MCF 10A (cell line): Measurements from ENCODE around the gene SMS. TPM values are rescaled to one million over a fixed set of nuclear protein-coding genes. Genes with fewer than 3 reads are reported as not detected.

Experiments used
- BruUV-seq: library from RNA; stranded (reverse); fragments of 400-500 nt; replicated peaks from 2 replicates; lab custom pipeline; 2021; lab: Mats Ljungman, UMichigan
- CTCF ChIA-PET: fragments of 300-600 bp; sonication (Branson Sonifier 250); formaldehyde crosslinking; extraction: SDS; loops from one replicate; lab custom pipeline; 2021; ENCODE audit warnings: antibody characterized with exemption, inconsistent platforms; lab: Yijun Ruan, JAX
- POLR2A ChIA-PET: fragments of 300-600, 350-650 bp; sonication (Branson Sonifier 250); formaldehyde crosslinking; extraction: SDS; loops from one replicate; lab custom pipeline; 2020; ENCODE audit warnings: antibody characterized with exemption, inconsistent platforms; lab: Yijun Ruan, JAX
- DNase-seq: peaks from one replicate; pipeline ENCODE4 v3.0.0-alpha.2; 2018; ENCODE audit not compliant: unreplicated experiment
- H3K27ac Mint-ChIP-seq: one replicate; pipeline ENCODE4 v1.8.0; 2022; ENCODE audit warnings: mild to moderate bottlenecking, low read depth, mixed read lengths; ENCODE audit not compliant: unreplicated experiment
- H3K27me3 Mint-ChIP-seq: one replicate; pipeline ENCODE4 v1.8.0; 2022; ENCODE audit warnings: mixed read lengths; ENCODE audit not compliant: insufficient read depth, unreplicated experiment
- H3K36me3 Mint-ChIP-seq: one replicate; pipeline ENCODE4 v1.8.0; 2022; ENCODE audit warnings: mild to moderate bottlenecking, moderate library complexity, mixed read lengths; ENCODE audit not compliant: insufficient read depth, unreplicated experiment
- H3K4me1 Mint-ChIP-seq: one replicate; pipeline ENCODE4 v1.8.0; 2022; ENCODE audit warnings: mixed read lengths; ENCODE audit not compliant: insufficient read depth, unreplicated experiment
- H3K4me3 Mint-ChIP-seq: one replicate; pipeline ENCODE4 v1.8.0; 2022; ENCODE audit warnings: mild to moderate bottlenecking, moderate library complexity, mixed read lengths; ENCODE audit not compliant: unreplicated experiment
- H3K9me3 Mint-ChIP-seq: one replicate; pipeline ENCODE4 v1.8.0; 2022; ENCODE audit warnings: mixed read lengths; ENCODE audit not compliant: unreplicated experiment
- intact Hi-C: fragments of 100-400 bp; cut with micrococcal nuclease; formaldehyde crosslinking; loops from 2 replicates; pipeline ENCODE4 v1.14.1; 2022
- total RNA-seq: library from RNA; stranded (reverse); gene quantifications from 2 replicates; pipeline ENCODE4 v1.2.3, GENCODE V29; 2022
- TF ChIP-seq, protein P1 (sequence below): fragments of 200-600 bp; IDR thresholded peaks from one replicate; pipeline ENCODE4 v1.8.0; 2022; ENCODE audit warnings: antibody characterized with exemption, mild to moderate bottlenecking; ENCODE audit not compliant: unreplicated experiment

Gene SMS
- total RNA-seq, 1 experiment from 2014 or later, result 160 TPM

DNA sequence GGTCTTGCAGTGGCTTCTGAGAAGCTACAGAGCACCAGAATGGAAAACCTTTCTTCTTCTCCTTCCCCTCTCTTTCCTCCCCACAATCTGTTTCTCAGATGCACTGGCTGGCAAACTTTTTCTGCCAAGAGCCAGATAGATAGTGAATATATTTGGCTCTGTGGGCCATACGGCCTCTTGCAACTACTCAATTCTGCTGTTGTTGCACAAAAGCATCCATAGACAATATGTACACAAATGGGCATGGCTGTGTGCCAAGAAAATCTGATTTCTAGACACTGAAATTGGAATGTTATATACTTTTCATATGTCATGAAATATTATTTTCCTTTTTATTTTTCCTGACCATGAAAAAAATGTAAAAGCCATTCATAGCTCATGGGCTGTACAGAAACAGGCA, 94.7 kb downstream of the SMS start:
- Mint-ChIP-seq H3K27me3 (peaks cover 72% of the 10 kb centered on the region), H3K4me3 (no peak overlapping the region), H3K4me1 (no peaks in the 10 kb centered on the region), H3K9me3 (no peaks in the 10 kb centered on the region), H3K36me3 (peaks cover 5% of the 10 kb centered on the region), H3K27ac (no peak overlapping the region)
- no TSS peak for BruUV-seq
- intact Hi-C loops, result no loop called here
- DNase-seq, result no peak
- CTCF ChIA-PET, result interaction anchor here (1.1 to 1.5 kb wide), 2 partner anchors 12 to 47 kb away, joined by 3 to 4 read pairs; no protein-coding TSS in a partner anchor
- TF ChIP-seq, protein P1, sequence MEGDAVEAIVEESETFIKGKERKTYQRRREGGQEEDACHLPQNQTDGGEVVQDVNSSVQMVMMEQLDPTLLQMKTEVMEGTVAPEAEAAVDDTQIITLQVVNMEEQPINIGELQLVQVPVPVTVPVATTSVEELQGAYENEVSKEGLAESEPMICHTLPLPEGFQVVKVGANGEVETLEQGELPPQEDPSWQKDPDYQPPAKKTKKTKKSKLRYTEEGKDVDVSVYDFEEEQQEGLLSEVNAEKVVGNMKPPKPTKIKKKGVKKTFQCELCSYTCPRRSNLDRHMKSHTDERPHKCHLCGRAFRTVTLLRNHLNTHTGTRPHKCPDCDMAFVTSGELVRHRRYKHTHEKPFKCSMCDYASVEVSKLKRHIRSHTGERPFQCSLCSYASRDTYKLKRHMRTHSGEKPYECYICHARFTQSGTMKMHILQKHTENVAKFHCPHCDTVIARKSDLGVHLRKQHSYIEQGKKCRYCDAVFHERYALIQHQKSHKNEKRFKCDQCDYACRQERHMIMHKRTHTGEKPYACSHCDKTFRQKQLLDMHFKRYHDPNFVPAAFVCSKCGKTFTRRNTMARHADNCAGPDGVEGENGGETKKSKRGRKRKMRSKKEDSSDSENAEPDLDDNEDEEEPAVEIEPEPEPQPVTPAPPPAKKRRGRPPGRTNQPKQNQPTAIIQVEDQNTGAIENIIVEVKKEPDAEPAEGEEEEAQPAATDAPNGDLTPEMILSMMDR, result no peak
- POLR2A ChIA-PET, result no interaction called here

DNA sequence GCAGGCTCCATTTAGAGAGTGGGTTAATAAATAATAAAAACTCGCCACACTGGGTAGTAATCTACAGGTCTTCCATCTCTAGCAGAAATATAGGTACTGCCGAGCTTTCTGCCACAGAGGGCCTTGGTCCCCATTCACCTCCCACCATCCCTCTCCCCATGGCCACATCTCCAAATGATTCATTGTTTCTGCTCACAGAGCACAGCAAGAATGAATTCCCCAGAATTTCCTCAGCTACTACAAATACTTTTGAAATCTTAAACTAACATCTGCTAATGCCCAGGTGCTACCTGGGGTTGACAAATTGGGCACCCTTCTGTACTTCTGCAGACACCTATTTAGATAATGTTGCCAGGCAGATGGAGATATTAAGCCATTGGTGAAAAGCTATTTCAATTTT, 96.7 kb downstream of the SMS start:
- ChIA-PET POLR2A (interaction anchor here (0.6 kb wide), 1 partner anchor 32 kb away, joined by 3 read pairs; no protein-coding TSS in a partner anchor), CTCF (interaction anchor here (1.0 kb wide), 1 partner anchor 52 kb away, joined by 6 read pairs; no protein-coding TSS in a partner anchor)
- Mint-ChIP-seq H3K27ac (no peak overlapping the region), H3K27me3 (peaks cover 84% of the 10 kb centered on the region), H3K9me3 (no peaks in the 10 kb centered on the region), H3K36me3 (peaks cover 5% of the 10 kb centered on the region), H3K4me1 (no peaks in the 10 kb centered on the region), H3K4me3 (no peak overlapping the region)
- TF ChIP-seq, protein P1, result no peak
- intact Hi-C loops, result no loop called here
- no peak for DNase-seq
- no TSS peak for BruUV-seq

DNA sequence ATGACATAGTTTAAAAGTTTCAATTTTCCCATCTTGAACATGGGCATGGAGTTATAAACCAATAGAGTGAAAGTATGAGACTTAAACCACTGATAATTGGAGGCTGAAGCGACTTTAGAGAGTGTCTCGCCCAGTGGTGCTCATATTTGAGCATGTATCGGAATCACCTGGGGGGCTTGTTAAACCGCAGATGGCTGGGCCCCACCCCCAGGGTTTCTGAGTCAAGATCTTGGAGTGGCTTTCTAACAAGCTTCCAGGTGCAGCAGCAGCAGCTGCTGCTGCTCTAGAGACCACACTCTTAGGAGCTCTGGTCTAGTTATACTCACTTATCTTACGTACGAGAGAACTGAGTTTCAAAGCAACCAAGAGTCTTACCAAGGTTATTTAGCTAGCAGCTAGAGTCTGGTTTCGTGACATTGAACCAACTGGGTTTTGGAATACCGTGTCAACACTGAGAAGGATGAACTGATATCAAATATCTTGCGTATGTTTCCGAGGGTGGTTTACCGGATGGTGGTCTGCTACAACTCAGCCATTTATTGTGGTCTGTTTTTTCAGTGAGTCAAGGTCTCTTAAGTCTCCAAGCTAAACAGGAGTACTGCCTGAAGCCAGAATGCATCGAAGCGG, 97.5 kb downstream of the SMS start:
- Mint-ChIP-seq H3K4me1 (no peaks in the 10 kb centered on the region), H3K4me3 (no peak overlapping the region), H3K36me3 (peaks cover 5% of the 10 kb centered on the region), H3K27ac (no peak overlapping the region), H3K27me3 (peaks cover 76% of the 10 kb centered on the region), H3K9me3 (no peaks in the 10 kb centered on the region)
- CTCF ChIA-PET, result interaction anchor here (0.6 to 1.0 kb wide), 2 partner anchors 18 to 53 kb away, joined by 3 to 6 read pairs; no protein-coding TSS in a partner anchor
- no peak for DNase-seq
- POLR2A ChIA-PET, result no interaction called here
- TF ChIP-seq, protein P1, result no peak
- intact Hi-C loops, result no loop called here
- no TSS peak for BruUV-seq

DNA sequence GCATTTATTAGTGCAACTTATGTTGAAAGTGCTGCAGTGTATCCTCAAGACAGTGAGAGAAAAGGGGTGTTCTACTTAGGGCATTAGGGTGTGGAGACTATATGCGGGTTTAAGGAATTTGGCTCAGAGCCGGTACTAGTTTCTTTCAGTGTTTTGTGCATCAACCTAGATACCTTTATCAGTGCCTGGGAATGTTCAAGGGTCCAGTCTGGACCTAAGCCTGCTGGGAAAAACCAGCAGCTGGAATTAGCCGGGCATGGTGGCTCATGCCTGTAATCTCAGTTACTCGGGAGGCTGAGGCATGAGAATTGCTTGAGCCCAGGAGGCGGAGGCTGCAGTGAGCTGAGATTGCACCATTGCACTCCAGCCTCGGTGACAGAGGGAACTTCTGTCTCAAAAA, 99.0 kb downstream of the SMS start:
- Mint-ChIP-seq H3K27ac (no peak overlapping the region), H3K4me1 (no peaks in the 10 kb centered on the region), H3K27me3 (peaks cover 63% of the 10 kb centered on the region), H3K9me3 (no peaks in the 10 kb centered on the region), H3K4me3 (no peak overlapping the region), H3K36me3 (peaks cover 11% of the 10 kb centered on the region)
- TF ChIP-seq, protein P1, result no peak
- no TSS peak for BruUV-seq
- ChIA-PET POLR2A (no interaction called here), CTCF (no interaction called here)
- intact Hi-C loops, result no loop called here
- DNase-seq, result no peak
